Psoas muscle (tissue), 8 donors: ENCODE data around the gene CLPSL2. TPM values are rescaled to one million over a fixed set of nuclear protein-coding genes. Genes with fewer than 3 reads are reported as not detected.

Experiments
- ATAC-seq, 4 donors: fragments of 200-7000 bp; cut with Tn5 transposase; one replicate each; pipeline ENCODE4 v1.9.1; 2020; ENCODE audit warnings: moderate library complexity in 3 of 4, mild to moderate bottlenecking in 2 of 4
- DNase-seq, 2 donors: peaks; one replicate each; pipeline ENCODE4 v3.0.0-alpha.2; 2020
- H3K27ac ChIP-seq: fragments of 200-600 bp; one replicate; pipeline ENCODE4 v1.8.0; 2022
- H3K27me3 ChIP-seq, 3 donors: fragments of 200-600 bp in 1 of 3; one replicate each; pipeline versions ENCODE4 v1.6.1 to v1.8.0; 2013 to 2022; ENCODE audit warnings: low read length in 2 of 3, mild to moderate bottlenecking in 2 of 3, moderate library complexity in 1 of 3; ENCODE audit not compliant: insufficient read depth in 3 of 3
- H3K36me3 ChIP-seq, 2 donors: fragments of 200-600 bp in 1 of 2; one replicate each; pipeline versions ENCODE4 v1.6.1 to v1.8.0; 2013 to 2022; ENCODE audit warnings: low read depth in 1 of 2, mild to moderate bottlenecking in 1 of 2, moderate library complexity in 1 of 2; ENCODE audit not compliant: insufficient read depth in 1 of 2
- H3K4me1 ChIP-seq: fragments of 200-600 bp; one replicate; pipeline ENCODE4 v1.8.0; 2022
- H3K4me3 ChIP-seq: fragments of 200-600 bp; one replicate; pipeline ENCODE4 v1.8.0; 2022; ENCODE audit warnings: mild to moderate bottlenecking
- H3K9me3 ChIP-seq: fragments of 200-600 bp; one replicate; pipeline ENCODE4 v1.8.0; 2022
- WGBS, 3 donors: extraction: QIAGEN DNeasy Blood & Tissue Kit; methylation state at CpG; one replicate each; pipeline versions ENCODE4 v1.1.6 to v1.1.7; 2013; 5-methylcytosine and 5-hydroxymethylcytosine counted together
- intact Hi-C, 2 donors: fragments of 100-400 bp; cut with DNase I; formaldehyde crosslinking; loops; one replicate each; pipeline versions ENCODE4 v1.11.0 to v1.14.2; 2022
- polyA plus RNA-seq, 3 donors: library from polyadenylated mRNA; stranded (reverse); fragments of 200-250 nt; gene quantifications; one replicate each; pipeline ENCODE4 v1.2.3, GENCODE V29; 2013
- total RNA-seq, 4 donors: library from RNA; stranded (reverse); fragmentation: NEBNext Ultra II Directional in 2 of 4; extraction: Animal tissue kit (Norgen Biotek cat#: 25700) in 2 of 4; gene quantifications; one replicate each; pipeline versions ENCODE4 v1.2.1 to v1.2.4, GENCODE V29; 2021 to 2023
- TF ChIP-seq, protein P1 (sequence below): fragments of 200-600 bp; IDR thresholded peaks from one replicate; pipeline ENCODE4 v1.8.0; 2022; ENCODE audit warnings: antibody characterized with exemption
- donor health status: healthy with polysubstance abuse.
- donor health status: DM: no; HTN: no; CAD: no; lungs with moderate emphysema.
- donor health status: Bipolar disorder and iron deficiency.
- donor health status: healthy.
- donor health status: DM: yes; HTN: yes; CAD: no.
- donor health status: DM: no; HTN: no; CAD: no.
- donor health status: DM: no; HTN: no; CAD: no.
- donor health status: DM: yes; HTN: yes; CAD: no.

The CLPSL2 gene
- total and polyA plus RNA-seq, 7 donors = not detected

DNA sequence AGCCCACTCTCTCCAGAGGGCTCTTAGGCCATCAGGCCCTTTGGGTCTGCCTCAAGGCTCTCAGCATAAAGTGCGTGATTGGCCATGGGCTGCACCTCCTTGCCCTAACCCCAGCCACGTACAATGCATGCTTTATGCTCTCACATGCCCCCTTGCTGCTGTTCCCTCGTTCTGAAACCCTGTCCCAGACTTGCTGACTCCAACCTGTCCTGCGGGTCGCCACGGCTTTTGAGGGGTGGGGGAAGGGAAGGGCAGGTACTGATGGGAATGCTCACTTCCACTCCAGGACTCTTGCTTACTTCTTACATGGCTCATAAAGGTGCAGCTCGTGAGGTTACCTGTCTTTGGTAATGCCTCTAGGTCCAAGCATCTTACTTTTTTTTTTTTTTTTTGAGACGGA, 33.6 kb upstream of the CLPSL2 start:
- Histone ChIP-seq H3K36me3 (no peaks in the 10 kb centered on the region), H3K9me3 (peaks cover 6% of the 10 kb centered on the region), H3K27me3 (no peaks in the 10 kb centered on the region), H3K4me1 (no peaks in the 10 kb centered on the region), H3K4me3 (no peak overlapping the region), H3K27ac (no peak overlapping the region)
- ATAC-seq (no peak), DNase-seq (no peak)
- 54 to 59% (median 55%) methylated on average over 7 to 8 of the region's 8 CpGs for WGBS, 3 donors
- intact Hi-C loops = no loop called here
- TF ChIP-seq, protein P1, sequence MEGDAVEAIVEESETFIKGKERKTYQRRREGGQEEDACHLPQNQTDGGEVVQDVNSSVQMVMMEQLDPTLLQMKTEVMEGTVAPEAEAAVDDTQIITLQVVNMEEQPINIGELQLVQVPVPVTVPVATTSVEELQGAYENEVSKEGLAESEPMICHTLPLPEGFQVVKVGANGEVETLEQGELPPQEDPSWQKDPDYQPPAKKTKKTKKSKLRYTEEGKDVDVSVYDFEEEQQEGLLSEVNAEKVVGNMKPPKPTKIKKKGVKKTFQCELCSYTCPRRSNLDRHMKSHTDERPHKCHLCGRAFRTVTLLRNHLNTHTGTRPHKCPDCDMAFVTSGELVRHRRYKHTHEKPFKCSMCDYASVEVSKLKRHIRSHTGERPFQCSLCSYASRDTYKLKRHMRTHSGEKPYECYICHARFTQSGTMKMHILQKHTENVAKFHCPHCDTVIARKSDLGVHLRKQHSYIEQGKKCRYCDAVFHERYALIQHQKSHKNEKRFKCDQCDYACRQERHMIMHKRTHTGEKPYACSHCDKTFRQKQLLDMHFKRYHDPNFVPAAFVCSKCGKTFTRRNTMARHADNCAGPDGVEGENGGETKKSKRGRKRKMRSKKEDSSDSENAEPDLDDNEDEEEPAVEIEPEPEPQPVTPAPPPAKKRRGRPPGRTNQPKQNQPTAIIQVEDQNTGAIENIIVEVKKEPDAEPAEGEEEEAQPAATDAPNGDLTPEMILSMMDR = no peak

DNA sequence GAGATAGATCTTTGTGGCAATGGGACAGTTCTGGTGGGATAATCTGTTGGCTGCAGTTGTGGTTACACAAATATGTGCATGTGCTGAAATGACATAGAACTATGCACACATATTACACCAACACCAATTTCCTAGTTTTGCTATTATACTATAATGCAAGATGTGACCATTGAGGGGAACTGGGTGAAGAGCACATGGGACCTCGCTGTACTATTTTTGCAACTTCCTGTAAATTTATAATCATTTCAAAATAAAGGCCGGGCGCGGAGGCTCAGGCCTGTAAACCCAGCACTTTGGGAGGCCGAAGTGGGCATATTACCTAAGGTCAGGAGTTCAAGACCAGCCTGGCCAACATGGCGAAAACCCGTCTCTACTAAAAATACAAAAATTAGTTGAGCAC, 30.9 kb upstream of the CLPSL2 start:
- TF ChIP-seq, protein P1 = no peak
- Histone ChIP-seq H3K36me3 (no peaks in the 10 kb centered on the region), H3K27ac (no peak overlapping the region), H3K27me3 (no peaks in the 10 kb centered on the region), H3K9me3 (peaks cover 6% of the 10 kb centered on the region), H3K4me3 (no peak overlapping the region), H3K4me1 (no peaks in the 10 kb centered on the region)
- 89 to 95% (median 93%) methylated on average over 7 of the region's 7 CpGs for WGBS, 3 donors
- no peak for ATAC-seq
- intact Hi-C loops = no loop called here
- DNase-seq = no peak

DNA sequence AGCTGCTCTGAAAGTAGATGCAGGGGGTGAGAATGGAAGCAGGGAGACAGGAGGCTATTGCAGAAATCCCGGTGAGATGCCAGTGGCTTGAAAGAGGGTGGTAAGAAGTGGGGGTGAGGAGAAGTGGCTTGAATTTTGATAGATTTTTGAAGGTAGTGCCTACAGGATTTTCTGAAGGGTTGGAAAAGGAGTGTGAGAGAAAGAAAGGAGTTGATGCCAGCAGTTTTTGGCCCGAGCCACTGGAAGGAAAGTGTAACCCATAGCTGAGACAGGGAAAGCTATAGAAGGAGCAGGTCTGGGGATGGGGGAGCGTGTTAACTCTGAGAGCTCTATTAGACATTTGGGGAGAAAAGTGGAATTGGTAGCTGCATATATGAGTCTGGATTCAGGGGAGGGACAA, 29.9 kb upstream of the CLPSL2 start:
- 78 to 82% (median 79%) methylated on average over 3 of the region's 3 CpGs for WGBS, 3 donors
- H3K27ac ChIP-seq = no peak overlapping the region
- H3K27me3 ChIP-seq = no peaks in the 10 kb centered on the region
- peaks cover 6% of the 10 kb centered on the region for H3K9me3 ChIP-seq
- no peaks in the 10 kb centered on the region for H3K36me3 ChIP-seq
- TF ChIP-seq, protein P1 = no peak
- intact Hi-C loops = no loop called here
- H3K4me1 ChIP-seq = no peaks in the 10 kb centered on the region
- no peak for ATAC-seq
- DNase-seq = no peak
- H3K4me3 ChIP-seq = no peak overlapping the region

DNA sequence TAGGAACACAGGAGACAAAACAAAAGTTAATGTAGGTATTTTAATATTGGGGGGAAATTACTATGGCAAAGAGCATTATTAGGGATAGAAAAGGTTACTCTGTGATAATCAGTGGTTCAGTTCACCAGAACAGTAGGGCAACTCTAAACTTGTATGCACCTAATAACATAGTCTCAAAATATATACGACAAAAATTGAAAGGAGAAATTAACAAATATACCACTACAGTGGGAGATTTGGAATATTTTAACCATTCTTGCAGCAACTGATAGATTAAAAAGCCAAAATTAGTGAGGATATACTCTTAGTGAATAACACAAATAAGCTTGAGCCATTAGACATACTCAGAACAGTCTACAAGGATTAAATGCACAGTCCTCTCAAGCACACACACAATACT, 28.5 kb upstream of the CLPSL2 start:
- H3K27me3 ChIP-seq = no peaks in the 10 kb centered on the region
- intact Hi-C loops = no loop called here
- H3K9me3 ChIP-seq = peaks cover 6% of the 10 kb centered on the region
- H3K4me1 ChIP-seq = no peaks in the 10 kb centered on the region
- no peak overlapping the region for H3K4me3 ChIP-seq
- WGBS, 3 donors = 89 to 99% (median 94%) methylated on average over 1 of the region's 1 CpG
- TF ChIP-seq, protein P1 = no peak
- ATAC-seq = no peak
- no peak overlapping the region for H3K27ac ChIP-seq
- H3K36me3 ChIP-seq = no peaks in the 10 kb centered on the region
- no peak for DNase-seq

DNA sequence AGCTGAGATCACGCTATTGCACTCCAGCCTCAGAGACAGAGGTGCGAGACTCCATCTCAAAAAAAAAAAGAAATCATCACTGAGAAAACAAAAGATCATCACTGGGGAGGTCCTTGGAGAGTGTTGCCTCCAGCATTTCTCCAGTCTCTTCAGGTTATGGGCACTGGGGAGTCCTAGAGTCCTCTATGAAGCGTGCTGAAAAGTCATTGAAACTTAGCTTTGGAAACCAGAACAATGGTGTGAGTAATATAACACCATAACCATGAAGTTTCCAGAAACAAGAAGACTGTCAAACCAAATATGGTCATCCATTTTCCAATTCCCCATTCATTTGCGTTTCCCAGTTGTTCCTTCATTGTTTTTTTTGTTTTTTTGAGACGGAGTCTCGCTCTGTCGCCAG, 25.8 kb upstream of the CLPSL2 start:
- Histone ChIP-seq H3K9me3 (peaks cover 6% of the 10 kb centered on the region), H3K4me3 (no peak overlapping the region), H3K4me1 (no peaks in the 10 kb centered on the region), H3K27me3 (no peaks in the 10 kb centered on the region), H3K27ac (no peak overlapping the region), H3K36me3 (no peaks in the 10 kb centered on the region)
- intact Hi-C loops = no loop called here
- TF ChIP-seq, protein P1 = no peak
- 78 to 83% (median 78%) methylated on average over 7 of the region's 7 CpGs for WGBS, 3 donors
- ATAC-seq (no peak), DNase-seq (no peak)
